ENCODE measurements around the gene EXD3. TPM values are rescaled to one million over a fixed set of nuclear protein-coding genes. Genes with fewer than 3 reads are reported as not detected.

EXD3 gene
- total RNA-seq, 1 donor from 2014 or later = 7.6 TPM

DNA sequence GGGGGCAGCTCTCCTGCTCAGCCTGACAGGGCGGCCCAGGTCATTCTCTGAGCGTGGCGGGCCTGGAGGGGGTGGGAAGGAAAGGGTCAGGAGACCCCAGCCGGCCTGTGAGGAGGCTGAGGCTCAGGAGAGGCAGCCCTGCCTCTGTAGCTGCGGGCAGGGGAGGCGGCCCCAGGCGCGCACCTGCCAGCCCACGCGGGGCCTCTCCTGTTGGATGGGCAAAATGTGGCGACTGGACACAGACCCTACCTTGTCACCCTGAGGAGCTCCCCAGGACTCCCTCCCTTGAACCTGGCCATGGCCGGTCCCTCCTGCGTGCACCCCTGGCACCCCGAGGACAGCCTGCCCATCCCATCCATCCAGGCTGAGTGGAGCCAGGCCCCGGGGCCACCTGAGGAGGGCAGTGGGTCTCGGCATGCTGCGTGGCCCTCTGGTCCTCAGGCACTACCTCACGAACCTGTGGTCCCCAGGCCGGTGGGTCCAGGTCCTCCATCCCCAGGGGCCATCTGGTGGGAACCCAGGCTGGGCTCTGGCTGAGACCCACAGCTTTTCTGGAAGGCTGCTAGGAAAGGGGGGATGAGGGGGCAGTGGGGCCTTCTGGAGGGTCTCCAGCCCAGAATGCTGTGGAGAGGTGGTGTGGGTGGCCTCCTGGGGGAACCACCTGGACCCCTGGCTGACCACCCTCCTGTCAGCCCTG, 105.8 kb downstream of the EXD3 start:
- no peak for DNase-seq

DNA sequence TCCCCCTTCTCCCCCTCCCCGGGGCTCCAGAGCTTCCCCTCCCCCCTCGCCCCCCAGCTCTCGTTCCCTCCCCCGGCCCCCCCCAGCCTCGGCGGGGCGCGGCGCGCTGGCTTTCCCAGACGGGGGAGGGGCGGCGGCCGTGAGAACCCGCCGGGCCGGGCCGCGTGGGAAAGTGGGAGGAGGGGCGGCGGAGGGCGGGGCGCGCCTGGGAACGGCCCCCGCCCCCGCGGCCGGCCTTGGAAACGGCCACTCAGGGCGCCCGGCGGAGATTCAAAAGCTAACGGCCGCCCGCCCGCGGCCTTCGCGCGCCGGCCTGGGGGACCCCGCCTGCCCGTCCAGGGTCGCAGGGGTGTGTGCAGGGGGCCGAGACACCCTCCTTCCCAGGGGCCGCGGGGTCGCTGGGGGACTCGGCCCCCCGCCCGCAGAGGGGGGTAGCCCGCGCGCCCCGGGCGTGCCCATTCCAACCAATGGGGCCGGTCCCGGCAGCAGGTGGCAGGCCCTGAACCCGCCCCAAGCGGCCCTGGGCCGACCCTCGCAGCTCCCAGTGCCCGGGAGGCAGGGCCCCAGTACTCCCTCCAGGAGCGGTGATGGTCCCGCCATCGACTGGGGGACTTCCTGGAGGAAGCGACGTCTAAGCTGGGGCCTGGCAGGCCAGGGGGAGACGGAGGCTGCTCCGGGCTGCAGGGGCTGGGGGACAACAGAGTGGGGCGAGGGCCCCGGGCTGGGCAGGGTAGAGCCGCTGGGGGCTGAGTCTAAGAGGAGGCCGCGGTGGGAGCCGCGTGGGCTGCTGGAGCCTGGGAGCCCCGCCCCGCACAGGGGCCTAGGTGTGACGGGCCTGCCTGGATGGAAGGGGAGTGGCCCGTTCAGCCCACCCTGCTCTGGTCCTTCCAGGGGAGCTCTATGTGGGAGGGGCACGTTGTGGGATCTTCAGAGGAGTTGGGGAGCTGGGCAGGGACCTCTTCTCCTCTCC, 106.7 kb downstream of the EXD3 start:
- no peak for DNase-seq

DNA sequence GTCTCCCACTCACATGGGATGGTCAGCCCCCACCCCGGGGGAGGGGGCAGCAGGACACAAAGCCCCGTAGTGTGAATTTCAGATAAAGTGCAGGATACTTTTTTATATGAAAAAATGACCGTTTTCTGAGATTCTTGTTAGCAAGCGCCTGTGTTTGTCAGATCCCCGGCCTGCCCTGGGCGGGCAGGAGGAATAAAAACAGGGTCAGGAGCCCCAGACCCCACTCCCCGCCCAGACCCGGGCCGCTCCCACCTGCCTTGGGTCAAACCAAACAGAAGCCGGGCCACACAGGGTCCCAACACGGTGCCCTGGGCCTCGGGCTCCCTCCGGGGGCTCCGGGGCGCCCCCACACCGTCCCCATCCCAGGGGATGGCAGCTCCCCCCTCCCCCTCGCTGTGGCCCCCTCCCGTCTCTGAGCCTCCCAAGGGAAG, 107.4 kb downstream of the EXD3 start:
- DNase-seq = no peak

DNA sequence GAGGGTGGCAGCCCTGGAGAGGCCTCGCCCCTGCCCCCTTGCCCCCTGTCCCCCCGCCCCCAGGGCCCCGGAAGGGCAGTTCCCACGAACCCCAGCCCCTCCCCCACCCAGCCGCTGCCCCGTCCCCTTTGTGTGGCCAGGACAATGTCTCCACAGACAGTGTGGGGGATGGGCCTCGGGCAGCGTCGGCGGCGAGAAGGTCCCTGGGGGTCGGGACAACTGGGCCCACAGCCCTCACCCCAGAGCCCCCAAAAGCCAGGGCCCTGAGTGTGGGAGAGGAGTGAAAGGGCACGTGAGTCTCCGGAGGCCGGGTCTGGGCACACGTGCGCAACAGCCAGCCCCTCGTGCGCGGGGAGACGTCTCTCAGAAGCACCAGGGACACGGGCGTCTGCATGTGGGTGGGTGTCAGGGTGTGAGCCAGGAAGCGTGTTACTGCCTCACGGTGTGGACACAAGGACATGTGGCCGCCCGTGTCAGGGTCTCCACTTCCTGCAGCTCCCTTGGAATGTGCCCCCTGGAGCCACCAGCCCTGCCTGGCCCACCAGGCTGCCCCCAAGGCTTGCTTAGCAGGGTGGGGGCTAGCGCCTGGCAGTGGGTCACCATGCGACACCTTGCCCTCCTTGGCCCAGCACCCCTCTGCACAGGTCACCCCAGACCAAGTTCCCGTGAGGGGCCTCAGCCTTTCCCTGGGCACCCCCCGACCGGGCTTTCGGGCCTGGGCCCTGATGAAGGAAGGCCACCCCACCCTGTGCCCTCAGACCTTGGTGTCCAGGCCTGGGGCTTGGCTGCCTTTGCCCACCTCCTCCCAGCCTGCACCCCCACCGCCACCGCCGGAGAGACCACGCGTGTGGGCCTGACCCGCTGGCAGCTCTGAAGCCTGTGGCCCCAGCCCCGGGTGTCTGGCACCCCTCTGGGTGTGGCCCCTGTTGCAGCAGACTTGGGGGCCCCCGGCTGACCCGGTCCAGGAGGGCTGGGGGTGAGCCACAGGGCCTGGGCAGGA, 108.1 kb downstream of the EXD3 start:
- no peak for DNase-seq

DNA sequence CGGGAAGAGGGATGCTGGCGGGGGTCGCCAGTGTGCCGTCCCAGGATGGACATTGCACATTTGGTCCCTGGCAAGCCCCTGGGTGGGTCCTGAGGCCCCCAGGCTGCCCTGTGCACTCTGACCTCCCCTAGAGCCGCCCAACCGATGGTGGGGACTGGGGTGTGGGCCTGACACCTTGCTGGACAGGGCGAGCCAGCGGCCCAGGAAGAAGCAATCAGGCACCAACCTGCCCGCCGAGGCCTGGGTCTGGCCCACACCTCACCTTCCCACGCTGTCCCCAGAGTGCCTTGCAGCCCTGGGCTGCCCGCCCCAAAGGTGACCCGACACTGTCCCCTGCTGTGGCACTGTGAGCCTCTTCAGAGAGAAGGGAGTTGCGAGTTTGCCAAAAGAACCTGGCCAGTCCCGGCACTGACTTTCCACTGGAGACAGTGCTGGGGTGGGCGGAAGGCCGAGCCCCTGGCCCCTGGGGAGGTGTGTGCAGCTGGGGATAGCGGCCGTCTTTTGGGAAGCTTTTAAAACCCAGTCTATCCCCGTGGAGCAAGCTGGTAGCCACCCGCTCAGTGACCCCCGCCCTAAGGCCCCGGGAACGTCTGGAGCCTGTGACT, 108.9 kb downstream of the EXD3 start:
- DNase-seq = no peak

DNA sequence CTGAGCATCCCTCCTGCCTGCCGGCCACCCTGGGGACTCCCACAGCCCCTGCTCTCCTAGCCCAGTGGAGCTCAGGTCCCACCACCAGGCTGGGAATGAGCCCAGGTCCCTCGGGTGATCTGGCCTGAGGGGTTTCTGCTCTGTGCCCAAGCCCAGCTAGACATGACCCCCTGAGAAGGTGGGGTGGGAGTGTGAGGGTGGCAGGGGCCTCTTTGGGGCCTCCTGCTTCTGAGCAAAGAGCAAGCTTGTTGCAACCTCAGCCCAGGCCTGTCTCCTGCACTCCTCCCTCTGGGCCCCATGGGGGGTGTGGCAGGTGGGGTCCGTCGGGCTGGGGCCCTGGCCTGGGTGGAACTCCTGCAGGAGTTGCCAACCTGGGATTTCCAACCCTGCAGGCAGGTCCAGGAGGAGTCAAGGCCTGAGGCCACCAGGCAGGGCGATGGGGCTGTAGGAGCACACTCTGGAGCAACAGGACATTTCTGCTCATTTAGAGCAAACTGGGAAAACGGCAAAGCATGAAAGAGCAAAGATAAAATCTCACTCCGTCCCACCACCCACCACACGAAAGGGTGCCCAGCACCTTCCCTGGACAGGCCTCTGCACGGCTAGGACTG, 109.5 kb downstream of the EXD3 start:
- DNase-seq = no peak

DNA sequence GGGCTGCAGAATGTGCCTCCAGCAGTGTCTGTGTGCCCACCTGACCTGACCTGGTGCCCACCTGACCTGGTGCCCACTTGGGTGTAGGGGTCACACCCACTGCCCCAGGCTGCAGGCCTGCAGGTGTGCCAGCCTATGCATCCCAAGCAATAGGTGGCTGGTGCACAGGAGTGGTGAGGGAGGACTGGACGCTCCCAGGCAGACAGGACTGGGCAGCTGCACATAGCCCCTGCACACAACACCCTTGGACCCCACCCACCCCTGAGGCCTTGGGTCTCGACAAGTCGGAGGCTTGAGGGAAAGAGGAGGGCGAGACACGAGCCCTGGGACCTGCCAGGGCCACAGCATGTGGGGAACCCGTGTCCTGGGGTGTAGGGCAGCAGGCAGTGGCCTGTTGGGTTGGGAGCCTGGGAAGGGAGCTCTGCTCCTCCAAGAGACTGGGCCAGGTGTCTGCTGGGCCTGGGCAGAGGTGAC, 110.1 kb downstream of the EXD3 start:
- DNase-seq = no peak

DNA sequence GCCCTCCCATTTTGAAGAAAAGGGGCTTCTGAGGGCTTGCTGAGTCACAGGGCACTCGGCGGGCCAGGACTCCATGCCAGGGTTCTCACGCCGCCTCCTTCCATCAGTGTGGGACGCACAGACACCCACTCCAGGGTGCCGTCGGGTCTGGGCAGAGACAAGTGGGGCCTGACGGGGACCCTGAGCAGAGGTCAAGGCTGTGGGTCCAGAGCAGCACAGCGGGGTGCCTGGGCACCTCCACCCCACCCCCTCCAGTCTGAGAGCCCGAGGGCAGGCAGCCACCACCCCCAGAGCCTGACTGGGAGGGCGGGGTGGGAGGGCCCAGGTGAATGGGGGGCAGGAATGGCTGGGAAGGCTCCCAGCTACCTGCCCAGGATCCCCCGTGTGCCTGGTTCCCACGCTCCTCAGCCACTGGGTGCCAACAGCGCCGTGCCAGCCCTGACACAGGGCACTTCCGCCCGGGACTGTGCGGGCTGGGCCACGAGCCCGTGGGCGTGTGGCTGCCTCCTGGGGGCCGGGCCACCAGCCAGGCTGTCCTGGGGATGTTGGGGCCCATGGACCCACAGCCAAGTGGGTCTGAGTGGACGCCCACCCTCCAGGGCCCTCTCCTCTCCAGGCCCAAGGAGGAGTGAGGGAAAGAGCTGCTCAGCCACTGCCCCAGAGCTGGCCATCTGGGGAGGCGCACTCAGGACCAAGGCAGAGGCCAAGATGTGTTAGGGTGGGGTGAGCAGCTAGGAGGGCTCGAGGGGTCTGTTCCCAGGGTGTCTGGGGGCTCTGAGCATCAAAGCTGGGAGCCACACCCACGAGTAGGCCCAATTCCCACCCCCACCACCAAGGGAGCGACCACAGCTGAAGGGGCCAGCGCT, 110.7 kb downstream of the EXD3 start:
- DNase-seq = no peak

DNA sequence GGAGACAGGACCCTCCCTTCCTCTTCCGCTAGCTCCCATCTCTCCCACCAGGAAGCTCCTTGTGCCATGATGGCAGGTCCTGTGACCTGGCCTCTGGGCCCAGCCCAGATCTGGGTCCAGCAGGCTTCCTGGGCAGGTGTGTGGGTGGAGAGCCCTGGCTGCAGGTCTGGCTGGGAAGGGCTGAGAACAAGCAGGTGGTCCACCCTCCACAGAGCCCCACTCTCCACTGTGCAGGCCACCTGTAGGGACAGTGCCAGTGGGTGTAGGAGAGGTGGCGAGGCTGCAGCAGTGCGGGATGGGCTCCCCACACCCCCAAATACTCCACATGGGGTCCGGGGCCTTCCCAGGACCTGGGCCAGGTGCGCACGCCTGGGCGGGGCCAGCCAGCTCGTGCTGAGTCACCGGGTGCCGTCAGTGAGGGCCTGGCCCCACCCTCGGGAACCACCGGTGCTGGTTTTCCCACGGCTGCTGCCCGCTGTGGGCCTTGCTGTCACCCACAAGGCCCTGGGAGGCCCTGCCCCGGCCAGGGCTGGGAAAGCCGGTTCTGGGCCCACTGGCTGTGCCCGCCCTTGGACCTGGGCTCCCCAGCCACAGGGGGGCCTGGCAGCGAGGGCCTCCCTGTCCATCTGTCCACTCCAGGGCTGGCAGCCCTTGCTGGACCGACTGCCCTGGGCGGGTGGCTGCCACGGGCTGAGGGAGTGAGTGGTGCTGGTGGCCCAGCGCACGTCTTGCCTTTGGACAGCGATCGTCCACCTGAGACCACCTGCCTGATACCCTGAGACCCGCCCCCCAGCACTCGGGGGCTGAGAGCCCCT, 111.6 kb downstream of the EXD3 start:
- DNase-seq = no peak

DNA sequence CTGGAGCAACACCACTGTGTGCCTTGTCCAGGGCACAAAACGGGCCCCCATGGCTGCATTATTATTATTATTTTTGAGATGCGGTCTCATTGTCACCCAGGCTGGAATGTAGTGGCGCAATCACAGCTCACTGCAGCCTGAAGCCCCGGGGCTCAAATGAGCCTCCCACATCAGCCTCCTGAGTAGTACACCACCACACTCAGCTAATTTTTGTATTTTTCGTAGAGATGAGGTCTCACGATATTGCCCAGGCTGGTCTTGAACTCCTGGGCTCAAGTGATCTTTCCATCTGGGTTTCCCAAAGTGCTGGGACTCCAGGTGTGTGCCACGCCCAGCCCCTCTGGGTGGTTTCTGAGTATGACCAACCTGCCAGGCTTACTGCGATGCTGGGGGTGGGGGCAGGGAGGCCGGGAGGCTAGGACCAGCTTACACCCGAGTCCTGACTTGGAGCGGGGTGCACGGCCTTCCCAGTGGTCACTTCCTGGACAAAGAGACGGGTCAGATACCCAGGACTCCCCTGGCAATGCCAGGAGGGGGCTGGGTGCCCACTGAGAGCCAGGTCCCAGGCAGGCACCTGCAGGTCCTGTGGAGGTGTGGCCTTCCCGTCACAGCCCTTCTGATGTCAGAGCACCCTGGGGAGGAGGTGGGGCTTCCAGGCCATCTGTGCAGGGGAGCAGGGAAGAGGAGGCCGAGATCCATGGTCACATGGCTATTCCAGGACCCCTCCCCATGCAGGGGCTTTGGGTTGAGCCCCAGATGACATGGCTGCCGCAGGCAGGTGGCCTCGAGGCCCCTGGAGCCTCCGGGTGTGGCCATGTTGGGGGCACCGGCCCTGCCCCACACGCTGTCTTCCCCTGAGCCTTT, 112.5 kb downstream of the EXD3 start:
- no peak for DNase-seq

DNA sequence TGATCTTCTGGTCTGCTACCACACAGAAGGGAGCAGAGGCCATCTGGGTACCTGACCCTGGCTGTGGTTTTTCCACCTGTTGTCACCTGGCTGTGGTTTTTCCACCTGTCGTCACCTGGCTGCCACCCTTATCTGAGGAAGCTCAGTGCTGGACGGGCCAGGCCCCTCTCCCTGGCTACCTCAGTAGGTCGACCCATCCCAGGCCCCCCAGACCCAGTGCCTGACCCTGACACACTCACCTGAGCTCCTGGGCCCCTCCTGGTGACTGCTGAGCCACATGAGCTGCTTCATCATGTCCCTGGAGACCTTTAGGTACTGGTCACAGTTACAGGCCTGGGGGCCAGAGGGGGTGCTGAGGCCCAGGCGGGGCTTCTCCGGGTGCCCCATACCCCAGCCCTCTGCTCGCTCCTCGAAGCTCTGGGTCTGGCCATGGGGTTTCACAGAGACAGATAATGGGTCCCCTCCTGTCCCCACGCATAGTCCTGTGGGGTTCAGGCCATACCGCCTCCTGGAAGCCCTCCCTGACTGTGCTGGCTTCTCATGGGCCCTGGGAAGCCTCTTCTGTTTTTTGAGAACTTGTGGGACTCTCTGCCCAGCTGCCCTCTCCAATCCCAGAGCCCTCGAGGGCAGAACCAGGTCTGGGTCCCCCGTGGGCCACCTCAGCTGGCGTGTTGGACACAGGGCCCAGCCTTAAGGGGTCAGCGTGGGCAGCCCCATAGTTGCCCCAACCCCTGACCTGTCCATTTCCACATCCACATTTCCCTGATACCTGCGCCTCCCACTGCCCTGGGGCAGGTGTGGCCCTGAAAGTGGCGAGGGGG, 113.4 kb downstream of the EXD3 start:
- DNase-seq = no peak

DNA sequence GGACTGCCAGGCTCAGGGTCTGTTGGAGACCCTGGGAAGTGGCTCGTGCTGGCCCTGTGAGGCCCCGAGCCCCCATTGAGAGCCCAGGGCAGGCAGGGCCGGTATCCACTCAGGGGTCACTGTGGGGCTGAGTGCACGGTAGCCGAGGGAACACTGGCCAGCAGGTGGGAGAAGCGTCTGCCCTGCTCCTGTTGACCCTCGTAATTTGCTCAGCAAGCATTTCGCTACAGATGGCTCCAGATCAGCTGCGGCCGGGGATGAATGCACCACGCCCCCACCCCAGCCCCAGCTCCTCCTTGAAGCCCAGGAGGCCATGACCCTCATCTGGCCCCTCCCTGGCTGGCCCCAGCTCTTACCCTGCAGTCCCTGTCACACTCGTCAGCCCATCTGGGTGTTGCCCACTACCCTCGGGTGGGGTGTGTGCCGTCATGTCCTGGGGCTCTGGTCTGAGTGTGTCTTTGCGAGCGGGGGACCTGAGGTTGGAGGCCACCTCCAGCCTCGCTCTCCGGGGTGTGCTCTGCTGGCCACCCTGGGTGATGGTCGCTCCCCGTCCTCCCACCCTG, 114.8 kb downstream of the EXD3 start:
- no peak for DNase-seq

DNA sequence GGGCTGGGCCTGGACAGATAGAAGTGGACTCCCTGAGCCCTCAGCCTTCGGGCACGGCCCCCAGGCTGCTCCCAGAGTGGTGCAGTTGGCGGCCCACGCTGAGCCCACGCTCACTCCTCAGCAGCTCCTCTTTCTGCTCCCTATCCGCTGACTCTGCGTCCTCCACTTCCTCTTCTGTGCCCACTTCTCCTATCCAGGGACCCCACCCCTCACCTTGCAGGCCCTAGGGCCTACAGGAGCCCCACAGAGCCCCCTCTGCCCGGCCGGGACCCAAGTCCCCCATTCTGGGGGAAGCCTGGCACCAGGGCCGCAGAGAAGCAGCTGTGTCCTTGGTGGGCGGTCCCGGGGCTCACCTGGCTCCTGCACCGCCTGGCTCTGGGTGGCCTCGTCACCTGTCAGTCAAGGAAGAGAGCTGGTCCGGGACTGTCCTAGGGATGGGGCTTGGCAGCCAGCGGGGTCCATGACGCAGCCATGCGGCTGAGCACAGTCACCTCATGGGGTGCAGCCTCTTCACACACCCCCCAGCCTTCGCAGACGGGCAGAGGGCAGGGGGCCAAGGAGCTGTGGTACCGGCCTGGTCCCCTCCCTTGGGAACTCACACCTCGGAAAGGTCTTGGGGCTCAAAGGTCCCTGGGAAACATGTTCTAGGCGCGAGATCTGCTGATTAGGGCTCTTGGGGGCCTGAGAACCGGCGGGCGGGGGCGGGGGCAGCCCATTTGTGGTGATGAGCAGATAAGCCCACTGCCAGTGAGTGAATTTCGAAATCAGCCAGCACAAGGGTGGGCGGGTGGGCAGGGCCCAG, 115.5 kb downstream of the EXD3 start:
- no peak for DNase-seq

DNA sequence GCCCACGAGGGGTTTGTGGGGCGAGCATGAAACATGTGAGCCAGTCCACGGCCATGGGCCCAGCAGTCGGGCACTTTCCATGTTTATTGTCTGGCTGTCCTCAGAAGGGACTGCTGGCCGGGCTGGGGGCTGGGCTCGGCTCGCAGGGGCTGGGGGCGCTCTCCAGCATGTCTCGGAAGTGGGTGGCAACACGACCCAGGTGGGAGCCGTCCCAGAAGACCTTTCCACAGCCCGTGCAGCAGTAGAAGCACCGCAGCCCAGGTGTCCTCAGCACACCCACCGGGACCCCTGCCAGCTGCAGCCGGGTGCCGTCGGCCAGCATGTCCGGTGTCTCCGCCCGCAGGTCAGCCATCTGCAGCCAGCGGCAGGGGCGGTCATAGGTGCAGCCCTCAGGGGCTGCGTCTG, 116.1 kb downstream of the EXD3 start:
- DNase-seq = no peak

DNA sequence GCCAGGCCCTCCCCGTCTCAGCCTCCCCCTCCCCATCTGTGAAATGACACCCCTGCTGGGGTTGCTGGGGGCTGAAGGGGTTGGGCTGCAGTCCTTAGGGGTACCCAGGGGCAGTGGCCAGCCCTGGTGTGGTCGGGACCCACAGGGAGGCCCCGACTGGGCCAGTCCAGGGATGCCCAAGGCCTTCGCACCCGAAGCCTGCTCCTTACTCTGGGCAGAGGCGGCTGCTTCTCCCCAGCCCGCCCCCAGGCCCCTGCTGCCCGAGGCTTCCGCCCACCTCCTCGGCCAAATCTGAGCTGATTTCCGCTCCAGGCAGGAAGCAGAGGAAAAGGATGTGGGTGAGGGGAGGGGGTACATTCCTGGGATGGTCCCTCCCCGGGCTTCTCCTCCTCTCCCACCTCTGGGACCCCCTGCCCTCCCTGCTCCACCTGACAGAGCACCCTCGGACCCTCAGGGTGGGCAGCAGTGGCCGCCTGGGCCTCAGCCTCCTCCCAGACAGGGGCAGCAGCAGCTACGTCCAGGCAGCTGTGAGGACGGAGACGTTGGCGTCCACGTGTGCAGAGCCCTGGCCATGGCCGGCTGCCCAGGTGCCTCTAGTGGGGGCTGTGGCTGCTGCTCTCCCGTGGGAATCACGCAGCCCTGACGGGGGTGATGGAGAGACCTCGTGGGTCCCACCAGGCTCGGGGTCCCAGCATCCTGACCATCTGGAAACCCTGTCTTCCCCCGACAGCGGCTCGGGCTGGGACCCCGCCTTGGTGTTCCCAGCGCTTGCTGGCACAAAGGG, 116.7 kb downstream of the EXD3 start:
- DNase-seq = no peak

DNA sequence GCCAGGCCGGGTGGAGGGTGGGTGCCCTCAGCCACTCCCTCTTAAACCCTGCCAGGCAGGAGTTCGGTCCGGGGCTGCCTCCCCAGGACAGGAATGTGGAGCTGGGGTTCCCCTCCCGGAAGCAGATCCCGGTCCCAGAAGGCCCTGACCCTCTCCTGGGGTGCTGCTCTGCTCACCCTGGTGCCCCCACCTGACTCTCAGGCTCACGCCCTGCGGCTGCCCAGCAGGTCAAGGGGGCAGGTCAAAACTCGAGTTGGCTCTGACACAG, 117.2 kb downstream of the EXD3 start:
- no peak for DNase-seq
